ENCODE measurements around the gene EXOC6B. TPM values are rescaled to one million over a fixed set of nuclear protein-coding genes. Genes with fewer than 3 reads are reported as not detected.

EXOC6B gene
- total RNA-seq, 1 donor from 2014 or later, result 33.0 TPM

- H3K4me3 ChIP-seq, result no peak overlapping the region
- H3K27me3 ChIP-seq (ENCODE audit: low read depth), result no peaks in the 10 kb centered on the region
- intact Hi-C loops (cut with DNase I), result no loop called here
- ATAC-seq (no peak), DNase-seq (no peak)
- H3K9me3 ChIP-seq, result no peaks in the 10 kb centered on the region
- H3K36me3 ChIP-seq, result no peaks in the 10 kb centered on the region
- no peak overlapping the region for H3K27ac ChIP-seq
- peaks cover 19% of the 10 kb centered on the region for H3K4me1 ChIP-seq
- no peak for TF ChIP-seq CTCF (IDR thresholded peaks at IDR 0.05)
Measured at GRCh38 chr2:72781480-72781879, 44.4 kb downstream of the EXOC6B start.

GRCh38 chr2:72780477-72780876 is 45.4 kb downstream of the EXOC6B start:
- ATAC-seq, result peak in 1 of 2 donors; percentile 78

GRCh38 chr2:72779495-72779894 is 46.3 kb downstream of the EXOC6B start:
- Histone ChIP-seq H3K36me3 (no peaks in the 10 kb centered on the region), H3K4me3 (no peak overlapping the region), H3K9me3 (no peaks in the 10 kb centered on the region), H3K27me3 (ENCODE audit: low read depth) (no peaks in the 10 kb centered on the region), H3K27ac (no peak overlapping the region), H3K4me1 (peaks cover 19% of the 10 kb centered on the region)
- no peak for TF ChIP-seq CTCF (IDR thresholded peaks at IDR 0.05)
- DNase-seq, result no peak
- intact Hi-C loops (cut with DNase I), result no loop called here
- ATAC-seq, result no peak

More at GRCh38 chr2:72780477-72780876, 45.4 kb downstream of the EXOC6B start:
- TF ChIP-seq CTCF (IDR thresholded peaks at IDR 0.05), result no peak
- Histone ChIP-seq H3K4me3 (no peak overlapping the region), H3K27me3 (ENCODE audit: low read depth) (no peaks in the 10 kb centered on the region), H3K4me1 (peaks cover 19% of the 10 kb centered on the region), H3K27ac (no peak overlapping the region), H3K9me3 (no peaks in the 10 kb centered on the region), H3K36me3 (no peaks in the 10 kb centered on the region)
- DNase-seq, result no peak
- intact Hi-C loops (cut with DNase I), result no loop called here

- Histone ChIP-seq H3K4me3 (no peak overlapping the region), H3K36me3 (no peaks in the 10 kb centered on the region), H3K4me1 (peaks cover 19% of the 10 kb centered on the region), H3K9me3 (no peaks in the 10 kb centered on the region), H3K27me3 (ENCODE audit: low read depth) (no peaks in the 10 kb centered on the region), H3K27ac (no peak overlapping the region)
- intact Hi-C loops (cut with DNase I), result no loop called here
- ATAC-seq (no peak), DNase-seq (no peak)
- TF ChIP-seq CTCF (IDR thresholded peaks at IDR 0.05), result no peak
Measured at GRCh38 chr2:72778410-72778809, 47.4 kb downstream of the EXOC6B start.

- TF ChIP-seq CTCF (IDR thresholded peaks at IDR 0.05), result peak; percentile 84
Measured at GRCh38 chr2:72770879-72771461, 54.9 kb downstream of the EXOC6B start.

More at GRCh38 chr2:72770879-72771461, 54.9 kb downstream of the EXOC6B start:
- H3K4me3 ChIP-seq, result no peak overlapping the region
- H3K27me3 ChIP-seq (ENCODE audit: low read depth), result no peaks in the 10 kb centered on the region
- ATAC-seq (peak; percentile 63 to 67), DNase-seq (no peak)
- intact Hi-C loops (cut with DNase I), result loop anchor here (5.0 kb wide), 1 partner anchor 91 kb away; no protein-coding TSS in a partner anchor
- no peaks in the 10 kb centered on the region for H3K36me3 ChIP-seq
- H3K9me3 ChIP-seq, result no peaks in the 10 kb centered on the region
- no peak overlapping the region for H3K27ac ChIP-seq
- no peaks in the 10 kb centered on the region for H3K4me1 ChIP-seq

All from lower lobe of right lung (tissue), 2 donors.